Psoas muscle (tissue), 8 donors: ENCODE results near the gene MEF2B. TPM values are rescaled to one million over a fixed set of nuclear protein-coding genes. Genes with fewer than 3 reads are reported as not detected.
A peak's percentile ranks its signal among the peaks of the same experiment; 100 is the strongest.

ENCODE experiments used
- ATAC-seq, 4 donors: fragments of 200-7000 bp; cut with Tn5 transposase; one replicate each; pipeline ENCODE4 v1.9.1; 2020; ENCODE audit warnings: moderate library complexity in 3 of 4, mild to moderate bottlenecking in 2 of 4
- DNase-seq, 2 donors: peaks; one replicate each; pipeline ENCODE4 v3.0.0-alpha.2; 2020
- H3K27ac ChIP-seq: fragments of 200-600 bp; one replicate; pipeline ENCODE4 v1.8.0; 2022
- H3K27me3 ChIP-seq, 3 donors: fragments of 200-600 bp in 1 of 3; one replicate each; pipeline versions ENCODE4 v1.6.1 to v1.8.0; 2013 to 2022; ENCODE audit warnings: low read length in 2 of 3, mild to moderate bottlenecking in 2 of 3, moderate library complexity in 1 of 3; ENCODE audit not compliant: insufficient read depth in 3 of 3
- H3K36me3 ChIP-seq, 2 donors: fragments of 200-600 bp in 1 of 2; one replicate each; pipeline versions ENCODE4 v1.6.1 to v1.8.0; 2013 to 2022; ENCODE audit warnings: low read depth in 1 of 2, mild to moderate bottlenecking in 1 of 2, moderate library complexity in 1 of 2; ENCODE audit not compliant: insufficient read depth in 1 of 2
- H3K4me1 ChIP-seq: fragments of 200-600 bp; one replicate; pipeline ENCODE4 v1.8.0; 2022
- H3K4me3 ChIP-seq: fragments of 200-600 bp; one replicate; pipeline ENCODE4 v1.8.0; 2022; ENCODE audit warnings: mild to moderate bottlenecking
- H3K9me3 ChIP-seq: fragments of 200-600 bp; one replicate; pipeline ENCODE4 v1.8.0; 2022
- CTCF ChIP-seq: fragments of 200-600 bp; IDR thresholded peaks from one replicate; pipeline ENCODE4 v1.8.0; 2022; ENCODE audit warnings: antibody characterized with exemption
- WGBS, 3 donors: extraction: QIAGEN DNeasy Blood & Tissue Kit; methylation state at CpG; one replicate each; pipeline versions ENCODE4 v1.1.6 to v1.1.7; 2013; 5-methylcytosine and 5-hydroxymethylcytosine counted together
- intact Hi-C, 2 donors: fragments of 100-400 bp; cut with DNase I; formaldehyde crosslinking; loops; one replicate each; pipeline versions ENCODE4 v1.11.0 to v1.14.2; 2022
- long read RNA-seq, 2 donors: library from polyadenylated mRNA; unstranded; transcript quantifications; one replicate each; pipeline ENCODE4 v2.0.0, GENCODE V29; 2021
- polyA plus RNA-seq, 3 donors: library from polyadenylated mRNA; stranded (reverse); fragments of 200-250 nt; gene quantifications; one replicate each; pipeline ENCODE4 v1.2.3, GENCODE V29; 2013
- total RNA-seq, 4 donors: library from RNA; stranded (reverse); fragmentation: NEBNext Ultra II Directional in 2 of 4; extraction: Animal tissue kit (Norgen Biotek cat#: 25700) in 2 of 4; gene quantifications; one replicate each; pipeline versions ENCODE4 v1.2.1 to v1.2.4, GENCODE V29; 2021 to 2023
- donor health status: healthy with polysubstance abuse.
- donor health status: DM: no; HTN: no; CAD: no; lungs with moderate emphysema.
- donor health status: Bipolar disorder and iron deficiency.
- donor health status: healthy.
- donor health status: DM: yes; HTN: yes; CAD: no.
- donor health status: DM: no; HTN: no; CAD: no.
- donor health status: DM: no; HTN: no; CAD: no.
- donor health status: DM: yes; HTN: yes; CAD: no.

The MEF2B gene
- total RNA-seq (under 1 TPM; 0.56 to 0.91 (median 0.63) TPM), polyA plus RNA-seq (under 1 TPM; 0.07 to 0.18 (median 0.16) TPM)
- long read RNA-seq, donor 1 = 0 reads
- long read RNA-seq, donor 2 = 0 reads

- Histone ChIP-seq H3K4me3 (peak within 1 kb of the TSS; percentile 60), H3K27me3 (no peaks in the 10 kb centered on the region), H3K27ac (no peak within 1 kb of the TSS), H3K4me1 (peaks cover 19% of the 10 kb centered on the region), H3K36me3 (no peaks in the 10 kb centered on the region), H3K9me3 (no peaks in the 10 kb centered on the region)
- no peak for TF ChIP-seq CTCF
- DNase-seq (peak; percentile 82 to 89), ATAC-seq (peak; percentile 89 to 93 (median 90))
- intact Hi-C loops = loop anchor here in 1 of 2 donors (10.0 kb wide), 1 partner anchor 115 kb away; no protein-coding TSS in a partner anchor
- WGBS, 3 donors = 10 to 12% (median 10%) methylated on average over 54 to 56 of the region's 56 CpGs
These were observed at the start of gene MEF2B for GRCh38 chr19:19170053-19170872. Gene MEF2B (minus strand): TSS chr19:19170263. CDS start chr19:19150735, 19,528 bp downstream.

DNA sequence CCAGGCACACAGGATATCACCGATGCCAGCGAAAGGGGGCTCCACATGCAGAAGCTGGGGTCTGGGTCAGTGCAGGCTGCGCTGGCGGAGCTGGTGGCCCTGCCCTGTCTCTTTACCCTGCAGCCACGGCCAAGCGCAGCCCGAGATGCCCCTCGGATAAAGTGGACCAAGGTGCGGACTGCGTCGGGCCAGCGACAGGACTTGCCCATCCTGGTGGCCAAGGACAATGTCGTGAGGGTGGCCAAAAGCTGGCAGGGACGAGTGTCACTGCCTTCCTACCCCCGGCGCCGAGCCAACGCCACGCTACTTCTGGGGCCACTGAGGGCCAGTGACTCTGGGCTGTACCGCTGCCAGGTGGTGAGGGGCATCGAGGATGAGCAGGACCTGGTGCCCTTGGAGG lies 48.8 kb upstream of the MEF2B start:
- Histone ChIP-seq H3K4me1 (no peaks in the 10 kb centered on the region), H3K4me3 (no peak overlapping the region), H3K27ac (no peak overlapping the region), H3K9me3 (no peaks in the 10 kb centered on the region), H3K36me3 (no peaks in the 10 kb centered on the region), H3K27me3 (peaks cover 0 to 26% (median 7%) of the 10 kb centered on the region in 3 donors)
- no peak for ATAC-seq
- 83 to 86% (median 85%) methylated on average over 21 of the region's 21 CpGs for WGBS, 3 donors
- intact Hi-C loops = no loop called here
- DNase-seq = no peak
- TF ChIP-seq CTCF = no peak

- no peaks in the 10 kb centered on the region for H3K4me1 ChIP-seq
- H3K27ac ChIP-seq = no peak overlapping the region
- no peak for TF ChIP-seq CTCF
- no peaks in the 10 kb centered on the region for H3K36me3 ChIP-seq
- H3K27me3 ChIP-seq = peaks cover 0 to 43% (median 16%) of the 10 kb centered on the region in 3 donors
- WGBS, 3 donors = 48 to 63% (median 59%) methylated on average over 4 of the region's 4 CpGs
- intact Hi-C loops = no loop called here
- DNase-seq = no peak
- no peaks in the 10 kb centered on the region for H3K9me3 ChIP-seq
- no peak overlapping the region for H3K4me3 ChIP-seq
- ATAC-seq = no peak
These were observed 47.0 kb upstream of the MEF2B start for GRCh38 chr19:19217099-19217498.

DNA sequence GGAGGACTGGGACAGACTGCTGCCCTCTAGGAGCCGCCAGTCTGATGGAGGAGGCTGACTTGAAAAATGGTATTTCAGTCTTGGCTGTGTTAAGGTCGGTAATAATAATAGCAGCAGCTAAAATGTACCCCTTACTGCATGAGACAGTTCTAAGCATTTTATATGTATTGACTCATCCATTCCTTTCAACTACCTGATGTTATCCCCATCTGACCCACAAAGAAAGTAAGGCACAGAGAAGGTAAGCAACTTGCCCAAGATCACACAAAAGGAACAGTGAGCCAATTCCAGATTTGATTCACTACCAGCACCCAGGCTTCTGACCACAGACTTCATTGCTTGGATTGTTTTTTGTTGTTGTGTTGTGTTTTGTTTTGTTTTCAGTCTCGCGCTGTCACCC lies 45.7 kb upstream of the MEF2B start:
- H3K36me3 ChIP-seq = no peaks in the 10 kb centered on the region
- no peak overlapping the region for H3K27ac ChIP-seq
- ATAC-seq (no peak), DNase-seq (no peak)
- no peak for TF ChIP-seq CTCF
- H3K4me3 ChIP-seq = no peak overlapping the region
- H3K4me1 ChIP-seq = no peaks in the 10 kb centered on the region
- intact Hi-C loops = no loop called here
- peaks cover 0 to 56% (median 22%) of the 10 kb centered on the region in 3 donors for H3K27me3 ChIP-seq
- H3K9me3 ChIP-seq = no peaks in the 10 kb centered on the region
- 74 to 76% (median 75%) methylated on average over 4 of the region's 4 CpGs for WGBS, 3 donors
